SKM-1 treated with dmso at 0.1 percent for 144 hours (cell line): ENCODE results near the gene SLC25A17.
"Not testable (repeated sequence)": the region's sequence is repeated elsewhere in the genome, so short reads cannot be mapped to it uniquely, and the experiment has no call there.

Experiments
- DNase-seq: peaks from one replicate; lab custom pipeline; 2025; ENCODE audit not compliant: unreplicated experiment; lab: John Stamatoyannopoulos, UW

SLC25A17 gene

DNA sequence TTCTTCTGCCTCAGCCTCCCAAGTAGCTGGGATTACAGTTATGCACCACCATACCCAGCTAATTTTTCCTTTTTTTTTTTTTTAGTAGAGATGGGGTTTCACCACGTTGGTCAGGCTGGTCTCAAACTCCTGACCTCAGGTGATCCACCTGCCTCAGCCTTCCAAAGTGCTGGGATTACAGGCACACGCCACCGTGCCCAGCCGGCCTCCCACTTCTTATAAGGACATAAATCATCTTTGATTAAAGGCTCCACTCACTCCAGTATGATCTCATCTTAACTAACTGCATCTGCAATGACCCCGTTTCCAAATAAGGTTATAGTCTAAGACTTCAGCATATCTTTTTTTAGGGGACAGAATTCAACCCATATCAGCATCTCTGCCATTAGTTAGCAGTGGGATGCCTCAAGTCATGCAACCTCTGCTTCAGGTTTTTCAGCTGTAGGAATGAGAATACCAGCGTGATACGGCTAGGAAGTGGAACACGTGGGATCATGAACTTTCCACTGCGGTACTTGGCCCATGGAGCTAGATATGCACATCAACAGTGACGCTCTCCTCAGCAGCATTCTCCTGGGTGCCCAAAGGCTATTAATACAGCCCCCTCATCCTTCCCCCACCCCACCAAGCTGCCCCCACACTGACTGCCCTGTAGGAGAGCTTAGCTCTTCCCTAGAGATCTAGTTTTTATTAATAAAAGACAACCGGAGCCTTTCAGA is 98.4 kb downstream of the SLC25A17 start:
- no peak for DNase-seq

DNA sequence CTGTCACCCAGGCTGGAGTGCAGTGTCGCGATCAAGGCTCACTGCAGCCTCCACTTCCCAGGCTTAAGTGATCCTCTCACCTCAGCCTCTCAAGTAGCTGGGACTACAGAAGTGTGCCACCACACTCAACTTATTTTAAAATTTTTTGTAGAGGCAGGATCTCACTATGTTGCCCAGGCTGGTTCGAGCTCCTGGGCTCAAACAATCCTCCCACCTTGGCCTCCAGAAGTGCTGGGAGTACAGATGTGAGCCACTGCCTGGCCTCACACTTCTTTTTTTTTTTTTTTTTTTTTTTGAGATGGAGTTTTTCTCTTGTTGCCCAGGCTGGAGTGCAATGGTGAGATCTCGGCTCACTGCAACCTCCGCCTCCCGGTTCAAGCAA is 99.0 kb downstream of the SLC25A17 start:
- DNase-seq, result not testable (repeated sequence)
